Measurements from ENCODE around the gene EEFSEC. TPM values are rescaled to one million over a fixed set of nuclear protein-coding genes. Genes with fewer than 3 reads are reported as not detected.

Gene EEFSEC
- total RNA-seq, 1 donor from 2014 or later, result 0.92 TPM

DNA sequence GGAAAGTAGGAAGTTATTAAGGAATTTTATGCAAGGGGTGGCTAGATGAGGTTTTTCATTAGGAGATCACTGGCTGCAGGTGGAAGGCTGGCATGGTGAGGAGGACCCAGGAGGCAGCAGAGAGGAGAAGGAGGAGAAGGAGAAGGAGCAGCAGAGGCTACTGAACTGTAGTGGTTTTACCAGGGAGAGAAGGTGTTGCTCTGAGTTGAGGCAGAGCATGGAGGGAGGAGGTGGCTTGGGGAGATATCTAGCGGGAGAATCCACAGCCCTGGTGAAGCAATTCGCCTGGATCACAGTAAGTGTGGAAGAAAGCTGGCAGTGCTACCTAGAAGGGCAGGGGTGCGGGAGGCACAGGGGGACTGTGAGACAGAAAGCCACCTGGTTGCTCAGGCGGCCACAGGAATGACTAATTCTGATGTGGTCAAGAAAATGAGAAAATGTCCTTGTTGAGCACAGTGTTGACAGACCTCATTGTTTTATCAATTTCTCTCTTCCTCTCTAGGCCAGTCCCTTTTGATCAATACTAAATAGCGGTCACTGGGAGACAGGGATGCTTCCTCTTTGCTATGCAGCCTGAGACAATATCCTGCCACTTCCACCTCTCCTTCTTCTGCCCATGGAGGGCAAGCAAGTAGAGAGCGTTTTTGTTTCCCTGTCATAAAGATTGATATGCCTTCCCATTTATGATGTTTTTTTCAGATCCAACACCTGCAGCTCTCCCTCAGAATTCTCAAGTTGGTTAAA lies 94.6 kb downstream of the EEFSEC start:
- no peak overlapping the region for H3K27ac ChIP-seq

GRCh38 chr3:128252083-128252482 lies 98.8 kb downstream of the EEFSEC start:
- no peaks in the 10 kb centered on the region for H3K79me2 ChIP-seq (ENCODE audit: low read depth)

More for the DNA sequence above, 94.6 kb downstream of the EEFSEC start:
- Mint-ChIP-seq H3K4me1 (peaks cover 19% of the 10 kb centered on the region), H3K27ac (no peak overlapping the region), H3K4me3 (no peak overlapping the region), H3K36me3 (peaks cover 12% of the 10 kb centered on the region), H3K9me3 (peaks cover 2% of the 10 kb centered on the region), H3K27me3 (ENCODE audit: insufficient read depth, low read depth) (no peaks in the 10 kb centered on the region)
- Histone ChIP-seq H3K4me2 (no peak overlapping the region), H3K9me3 (ENCODE audit: low read depth) (no peaks in the 10 kb centered on the region), H3K9ac (no peak overlapping the region), H3K36me3 (no peaks in the 10 kb centered on the region), H2AFZ (replicated peaks) (no peak overlapping the region), H3F3A (ENCODE audit: low read depth) (no peaks in the 10 kb centered on the region), H3K27me3 (no peaks in the 10 kb centered on the region), H4K20me1 (ENCODE audit: low read depth) (no peaks in the 10 kb centered on the region), H3K4me3 (no peak overlapping the region), H3K79me2 (ENCODE audit: low read depth) (no peaks in the 10 kb centered on the region), H3K4me1 (peaks cover 8% of the 10 kb centered on the region)
- TF ChIP-seq, protein P1, sequence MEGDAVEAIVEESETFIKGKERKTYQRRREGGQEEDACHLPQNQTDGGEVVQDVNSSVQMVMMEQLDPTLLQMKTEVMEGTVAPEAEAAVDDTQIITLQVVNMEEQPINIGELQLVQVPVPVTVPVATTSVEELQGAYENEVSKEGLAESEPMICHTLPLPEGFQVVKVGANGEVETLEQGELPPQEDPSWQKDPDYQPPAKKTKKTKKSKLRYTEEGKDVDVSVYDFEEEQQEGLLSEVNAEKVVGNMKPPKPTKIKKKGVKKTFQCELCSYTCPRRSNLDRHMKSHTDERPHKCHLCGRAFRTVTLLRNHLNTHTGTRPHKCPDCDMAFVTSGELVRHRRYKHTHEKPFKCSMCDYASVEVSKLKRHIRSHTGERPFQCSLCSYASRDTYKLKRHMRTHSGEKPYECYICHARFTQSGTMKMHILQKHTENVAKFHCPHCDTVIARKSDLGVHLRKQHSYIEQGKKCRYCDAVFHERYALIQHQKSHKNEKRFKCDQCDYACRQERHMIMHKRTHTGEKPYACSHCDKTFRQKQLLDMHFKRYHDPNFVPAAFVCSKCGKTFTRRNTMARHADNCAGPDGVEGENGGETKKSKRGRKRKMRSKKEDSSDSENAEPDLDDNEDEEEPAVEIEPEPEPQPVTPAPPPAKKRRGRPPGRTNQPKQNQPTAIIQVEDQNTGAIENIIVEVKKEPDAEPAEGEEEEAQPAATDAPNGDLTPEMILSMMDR (IDR thresholded peaks at IDR 0.05), result no peak
- TF ChIP-seq EZH2 (IDR thresholded peaks at IDR 0.05) (no peak), EZH2phosphoT487 (IDR thresholded peaks at IDR 0.05) (no peak)
- no peak for DNase-seq (ENCODE audit: low spot score)

DNA sequence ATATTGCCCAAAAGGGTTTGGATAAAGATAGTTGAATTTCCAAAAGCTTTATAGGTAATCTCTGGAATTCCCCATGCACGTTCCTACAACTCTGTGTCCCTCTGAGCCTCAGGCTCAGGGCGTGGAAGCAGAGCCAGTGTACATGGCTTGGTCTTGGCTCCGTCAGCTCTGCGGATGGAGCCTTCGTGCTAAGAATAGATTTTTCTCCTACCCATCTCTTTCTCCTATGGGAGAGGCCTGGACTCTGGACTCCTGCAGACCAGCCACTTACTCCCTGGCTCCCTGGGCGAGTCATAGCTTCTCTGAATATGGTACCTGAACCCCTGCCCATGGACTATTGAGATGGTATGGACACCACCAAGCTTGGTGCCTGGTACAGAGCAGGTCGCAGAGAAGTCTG lies 99.9 kb downstream of the EEFSEC start:
- Histone ChIP-seq H3K4me2 (no peak overlapping the region), H3K4me1 (peaks cover 11% of the 10 kb centered on the region), H3K9ac (no peak overlapping the region), H3K27me3 (no peaks in the 10 kb centered on the region), H4K20me1 (ENCODE audit: low read depth) (no peaks in the 10 kb centered on the region), H3K27ac (no peak overlapping the region), H3K9me3 (ENCODE audit: low read depth) (no peaks in the 10 kb centered on the region), H3K36me3 (no peaks in the 10 kb centered on the region), H3F3A (ENCODE audit: low read depth) (no peaks in the 10 kb centered on the region), H3K79me2 (ENCODE audit: low read depth) (no peaks in the 10 kb centered on the region), H3K4me3 (no peak overlapping the region), H2AFZ (replicated peaks) (no peak overlapping the region)
- no peaks in the 10 kb centered on the region for H3K27me3 Mint-ChIP-seq (ENCODE audit: insufficient read depth, low read depth)
- DNase-seq (ENCODE audit: low spot score), result no peak
- H3K36me3 Mint-ChIP-seq, result peaks cover 10% of the 10 kb centered on the region
- peaks cover 25% of the 10 kb centered on the region for H3K4me1 Mint-ChIP-seq
- TF ChIP-seq EZH2 (IDR thresholded peaks at IDR 0.05), result no peak
- TF ChIP-seq EZH2phosphoT487 (IDR thresholded peaks at IDR 0.05), result no peak
- TF ChIP-seq, protein P1 (IDR thresholded peaks at IDR 0.05), result no peak
- no peak overlapping the region for H3K27ac Mint-ChIP-seq
- no peak overlapping the region for H3K4me3 Mint-ChIP-seq
- peaks cover 2% of the 10 kb centered on the region for H3K9me3 Mint-ChIP-seq

More at GRCh38 chr3:128252083-128252482, 98.8 kb downstream of the EEFSEC start:
- Mint-ChIP-seq H3K27ac (no peak overlapping the region), H3K27me3 (ENCODE audit: insufficient read depth, low read depth) (no peaks in the 10 kb centered on the region), H3K4me1 (peaks cover 20% of the 10 kb centered on the region), H3K9me3 (peaks cover 2% of the 10 kb centered on the region), H3K36me3 (peaks cover 14% of the 10 kb centered on the region), H3K4me3 (no peak overlapping the region)
- Histone ChIP-seq H3K4me3 (no peak overlapping the region), H3F3A (ENCODE audit: low read depth) (no peaks in the 10 kb centered on the region), H3K27me3 (no peaks in the 10 kb centered on the region), H2AFZ (replicated peaks) (no peak overlapping the region), H4K20me1 (ENCODE audit: low read depth) (no peaks in the 10 kb centered on the region), H3K4me2 (no peak overlapping the region), H3K9me3 (ENCODE audit: low read depth) (no peaks in the 10 kb centered on the region), H3K27ac (no peak overlapping the region), H3K9ac (no peak overlapping the region), H3K36me3 (no peaks in the 10 kb centered on the region), H3K4me1 (peaks cover 8% of the 10 kb centered on the region)
- TF ChIP-seq, protein P1 (IDR thresholded peaks at IDR 0.05), result no peak
- TF ChIP-seq EZH2 (IDR thresholded peaks at IDR 0.05) (no peak), EZH2phosphoT487 (IDR thresholded peaks at IDR 0.05) (no peak)
- peak; percentile 29 for DNase-seq (ENCODE audit: low spot score)
